Kidney (tissue), 14 donors: ENCODE data around the gene GFRA4. TPM values are rescaled to one million over a fixed set of nuclear protein-coding genes. Genes with fewer than 3 reads are reported as not detected.
A peak's percentile ranks its signal among the peaks of the same experiment; 100 is the strongest.

Source experiments
- DNase-seq, 5 donors: peaks; one replicate each; pipeline ENCODE4 v3.0.0-alpha.2; 2013 to 2020
- FAIRE-seq: peaks from 2 replicates; lab custom pipeline; 2012; peaks lifted over from hg19 to GRCh38; lab: Jason Lieb, UNC
- H3K27ac ChIP-seq, 2 donors: one replicate each; pipeline ENCODE4 v1.7.0; 2013; ENCODE audit warnings: low read depth in 2 of 2, low read length in 2 of 2, inconsistent platforms in 1 of 2
- H3K27me3 ChIP-seq: one replicate; pipeline ENCODE4 v1.7.1; 2013; ENCODE audit warnings: low read length, inconsistent platforms; ENCODE audit not compliant: control insufficient read depth, insufficient read depth
- H3K36me3 ChIP-seq, 3 donors: one replicate each; pipeline versions ENCODE4 v1.7.0 to v1.7.1; 2013; ENCODE audit warnings: low read length in 3 of 3, control low read depth in 1 of 3, inconsistent platforms in 1 of 3; ENCODE audit not compliant: insufficient read depth in 3 of 3, control insufficient read depth in 2 of 3
- H3K4me1 ChIP-seq, 3 donors: one replicate each; pipeline versions ENCODE4 v1.7.0 to v1.7.1; 2013; ENCODE audit warnings: low read length in 3 of 3, inconsistent platforms in 1 of 3, low read depth in 1 of 3; ENCODE audit not compliant: control insufficient read depth in 2 of 3, insufficient read depth in 2 of 3
- H3K4me3 ChIP-seq, 3 donors: one replicate each; pipeline versions ENCODE4 v1.7.0 to v1.8.1; 2013; ENCODE audit warnings: low read length in 3 of 3, control low read depth in 1 of 3, inconsistent platforms in 1 of 3
- H3K9ac ChIP-seq, 3 donors: one replicate each; pipeline versions ENCODE4 v1.7.0 to v1.7.1; 2013; ENCODE audit warnings: low read length in 3 of 3, control low read depth in 1 of 3, inconsistent platforms in 1 of 3
- H3K9me3 ChIP-seq, 3 donors: one replicate each; pipeline versions ENCODE4 v1.7.0 to v1.7.1; 2013; ENCODE audit warnings: low read length in 3 of 3, control low read depth in 1 of 3, inconsistent platforms in 1 of 3; ENCODE audit not compliant: control insufficient read depth in 2 of 3, insufficient read depth in 1 of 3
- intact Hi-C: fragments of 100-400 bp; cut with DNase I; formaldehyde crosslinking; loops from one replicate; pipeline ENCODE4 v1.11.1; 2022
- polyA plus RNA-seq: library from polyadenylated mRNA; stranded (reverse); fragments of 350-450 nt; fragmentation: Illumina TruSeq; extraction: RNeasy Lipid Tissue Mini Kit (QIAGEN cat#74804); gene quantifications from one replicate; pipeline ENCODE4 v1.2.3, GENCODE V29; 2014; ENCODE audit warnings: low read depth, low replicate concordance; ENCODE audit not compliant: insufficient read depth
- total RNA-seq: library from RNA; stranded (reverse); fragmentation: NEBNext Ultra II Directional; extraction: Animal tissue kit (Norgen Biotek cat#: 25700); gene quantifications from one replicate; pipeline ENCODE4 v1.2.1, GENCODE V29; 2021
- TF ChIP-seq, protein P1 (sequence below): IDR thresholded peaks from 3 replicates; pipeline ENCODE4 v1.5.1; 2012; ENCODE audit warnings: mild to moderate bottlenecking, moderate library complexity, borderline replicate concordance; ENCODE audit not compliant: insufficient read depth; ENCODE audit errors: extremely low read depth
- donor health status: control.
- donor health status: control.
- donor health status: control.
- donor health status: control.
- donor health status: control.
- donor health status: DM: yes; HTN: yes; CAD: no.
- donor health status: Normal renal cell carcinoma (clear cell type).

Gene GFRA4
- total and polyA plus RNA-seq, 2 donors from 2014 or later, result 0.56 TPM; not detected in 1

GRCh38 chr20:3706774-3707507 is 43.7 kb upstream of the GFRA4 start:
- intact Hi-C loops, result no loop called here
- Histone ChIP-seq H3K36me3 (no peaks in the 10 kb centered on the region), H3K4me1 (no peaks in the 10 kb centered on the region), H3K9me3 (no peaks in the 10 kb centered on the region), H3K27me3 (no peaks in the 10 kb centered on the region), H3K4me3 (no peak overlapping the region), H3K9ac (no peak overlapping the region), H3K27ac (no peak overlapping the region)
- FAIRE-seq (no peak), DNase-seq (peak in 1 of 5 donors; percentile 61)
- TF ChIP-seq, protein P1, sequence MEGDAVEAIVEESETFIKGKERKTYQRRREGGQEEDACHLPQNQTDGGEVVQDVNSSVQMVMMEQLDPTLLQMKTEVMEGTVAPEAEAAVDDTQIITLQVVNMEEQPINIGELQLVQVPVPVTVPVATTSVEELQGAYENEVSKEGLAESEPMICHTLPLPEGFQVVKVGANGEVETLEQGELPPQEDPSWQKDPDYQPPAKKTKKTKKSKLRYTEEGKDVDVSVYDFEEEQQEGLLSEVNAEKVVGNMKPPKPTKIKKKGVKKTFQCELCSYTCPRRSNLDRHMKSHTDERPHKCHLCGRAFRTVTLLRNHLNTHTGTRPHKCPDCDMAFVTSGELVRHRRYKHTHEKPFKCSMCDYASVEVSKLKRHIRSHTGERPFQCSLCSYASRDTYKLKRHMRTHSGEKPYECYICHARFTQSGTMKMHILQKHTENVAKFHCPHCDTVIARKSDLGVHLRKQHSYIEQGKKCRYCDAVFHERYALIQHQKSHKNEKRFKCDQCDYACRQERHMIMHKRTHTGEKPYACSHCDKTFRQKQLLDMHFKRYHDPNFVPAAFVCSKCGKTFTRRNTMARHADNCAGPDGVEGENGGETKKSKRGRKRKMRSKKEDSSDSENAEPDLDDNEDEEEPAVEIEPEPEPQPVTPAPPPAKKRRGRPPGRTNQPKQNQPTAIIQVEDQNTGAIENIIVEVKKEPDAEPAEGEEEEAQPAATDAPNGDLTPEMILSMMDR, result no peak

- TF ChIP-seq, protein P1, result no peak
- no peaks in the 10 kb centered on the region for H3K4me1 ChIP-seq
- no peaks in the 10 kb centered on the region for H3K27me3 ChIP-seq
- H3K36me3 ChIP-seq, result no peaks in the 10 kb centered on the region
- intact Hi-C loops, result no loop called here
- H3K9ac ChIP-seq, result no peak overlapping the region
- H3K4me3 ChIP-seq, result no peak overlapping the region
- FAIRE-seq (no peak), DNase-seq (peak in 1 of 5 donors; percentile 66)
- no peaks in the 10 kb centered on the region for H3K9me3 ChIP-seq
- H3K27ac ChIP-seq, result no peak overlapping the region
Measured at GRCh38 chr20:3705970-3706739, 43.0 kb upstream of the GFRA4 start.

DNA sequence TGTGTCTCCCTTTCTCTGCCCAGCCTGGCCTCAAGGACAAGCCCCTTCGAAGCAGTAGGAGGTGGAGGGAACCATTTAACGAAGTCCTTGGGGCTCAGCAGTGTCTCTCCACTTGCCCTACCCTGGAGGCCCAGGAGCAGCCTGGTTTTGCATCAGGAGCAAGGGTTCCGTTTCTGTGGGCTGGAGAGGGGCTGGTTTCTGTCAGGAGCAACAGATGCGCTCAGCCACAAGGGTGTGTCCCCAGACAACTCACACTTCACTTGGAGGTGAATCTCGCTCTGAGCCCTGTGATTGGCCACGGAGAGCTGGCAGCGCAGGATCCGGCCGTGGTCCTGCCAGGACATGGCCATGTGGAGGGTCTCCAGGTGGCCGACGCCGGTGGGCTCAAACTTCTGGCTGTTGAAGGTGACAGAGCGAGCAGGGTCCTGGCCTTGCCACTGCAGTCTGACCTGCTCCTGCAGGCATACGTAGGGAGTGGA is 42.3 kb upstream of the GFRA4 start:
- no peaks in the 10 kb centered on the region for H3K9me3 ChIP-seq
- FAIRE-seq, result no peak
- intact Hi-C loops, result no loop called here
- TF ChIP-seq, protein P1, result no peak
- H3K4me1 ChIP-seq, result no peaks in the 10 kb centered on the region
- H3K4me3 ChIP-seq, result no peak overlapping the region
- DNase-seq, result no peak
- no peak overlapping the region for H3K9ac ChIP-seq
- H3K36me3 ChIP-seq, result no peaks in the 10 kb centered on the region
- no peak overlapping the region for H3K27ac ChIP-seq
- no peaks in the 10 kb centered on the region for H3K27me3 ChIP-seq
